HepG2 (cell line): ENCODE data around the gene ITPRIP. TPM values are rescaled to one million over a fixed set of nuclear protein-coding genes. Genes with fewer than 3 reads are reported as not detected.

ENCODE experiments used
- BCL6 ChIP-seq: IDR thresholded peaks from 2 replicates; pipeline ENCODE4 v1.6.1; 2016; ENCODE audit warnings: missing genetic modification reagents, missing compliant biosample characterization
- CCDC6 ChIP-seq: sonication (generic); formaldehyde crosslinking; IDR thresholded peaks from 2 replicates; pipeline ENCODE4 v1.8.1; 2022; ENCODE audit warnings: mild to moderate bottlenecking, missing genetic modification reagents, moderate library complexity
- KMT2A ChIP-seq: sonication (generic); formaldehyde crosslinking; IDR thresholded peaks from 2 replicates; pipeline ENCODE4 v1.4.0; 2020; ENCODE audit warnings: missing genetic modification reagents
- SIN3A ChIP-seq: IDR thresholded peaks from 2 replicates; pipeline ENCODE4 v1.6.1; 2011; ENCODE audit warnings: low read depth, mild to moderate bottlenecking, control low read depth, low read length, borderline replicate concordance
- SP2 ChIP-seq: sonication (generic); formaldehyde crosslinking; IDR thresholded peaks from 2 replicates; pipeline ENCODE4 v1.5.1; 2020; ENCODE audit warnings: mild to moderate bottlenecking, missing genetic modification reagents
- ZNF24 ChIP-seq: fragments of 450-650 bp; IDR thresholded peaks from 2 replicates; pipeline ENCODE4 v1.6.1; 2017; ENCODE audit warnings: antibody characterized with exemption, mild to moderate bottlenecking
- ZNF251 ChIP-seq: sonication (generic); formaldehyde crosslinking; IDR thresholded peaks from 2 replicates; pipeline ENCODE4 v1.9.0; 2021; ENCODE audit warnings: mild to moderate bottlenecking, missing genetic modification reagents
- ZNF296 ChIP-seq: sonication (generic); formaldehyde crosslinking; conservative IDR thresholded peaks from 2 replicates; pipeline ENCODE4 v1.5.0; 2020; ENCODE audit warnings: mild to moderate bottlenecking, missing genetic modification reagents
- ZNF382 ChIP-seq: sonication (generic); formaldehyde crosslinking; IDR thresholded peaks from 2 replicates; pipeline ENCODE4 v1.5.0; 2020; ENCODE audit warnings: missing genetic modification reagents, mild to moderate bottlenecking, borderline replicate concordance
- ZNF441 ChIP-seq: sonication (generic); formaldehyde crosslinking; IDR thresholded peaks from 2 replicates; pipeline ENCODE4 v1.7.0; 2021; ENCODE audit warnings: missing genetic modification reagents, borderline replicate concordance
- ZNF460 ChIP-seq: sonication (generic); formaldehyde crosslinking; IDR thresholded peaks from 2 replicates; pipeline ENCODE4 v1.5.1; 2020; ENCODE audit warnings: missing genetic modification reagents, mild to moderate bottlenecking, borderline replicate concordance
- ZNF577 ChIP-seq: sonication (generic); formaldehyde crosslinking; IDR thresholded peaks from 2 replicates; pipeline ENCODE4 v1.4.0; 2020; ENCODE audit warnings: mild to moderate bottlenecking, low read depth, missing genetic modification reagents, borderline replicate concordance
- ZNF615 ChIP-seq: sonication (generic); formaldehyde crosslinking; IDR thresholded peaks from 2 replicates; pipeline ENCODE4 v1.5.0; 2020; ENCODE audit warnings: mild to moderate bottlenecking, missing genetic modification reagents, borderline replicate concordance
- polyA plus RNA-seq, 8 experiments: library from polyadenylated mRNA; depleted of rRNA in 3 of 8; stranded (reverse) in 7 of 8; unstranded in 1 of 8; fragments of >200 nt; fragmentation: Illumina TruSeq in 4 of 8; extraction: Trizol in 4 of 8; gene quantifications; 2 replicates each; pipeline versions ENCODE4 v1.2.1 to v1.2.3, GENCODE V29; 2011 to 2016; ENCODE audit warnings: low read depth in 4 of 8, missing spikeins in 1 of 8, mixed read lengths in 1 of 8; ENCODE audit not compliant: insufficient read depth in 1 of 8
- total RNA-seq, 5 experiments: library from RNA; depleted of rRNA; stranded (reverse); fragments of >200 nt; fragmentation: Illumina TruSeq; extraction: Trizol; gene quantifications; 2 replicates each; pipeline ENCODE4 v1.2.3, GENCODE V29; 2016; ENCODE audit warnings: low read depth in 1 of 5
- TF ChIP-seq, protein P1 (sequence below): sonication (generic); formaldehyde crosslinking; IDR thresholded peaks from 2 replicates; pipeline ENCODE4 v1.4.0; 2020; ENCODE audit warnings: missing genetic modification reagents
- TF ChIP-seq, protein P2 (sequence below): sonication (generic); formaldehyde crosslinking; IDR thresholded peaks from 2 replicates; pipeline ENCODE4 v1.4.0; 2020; ENCODE audit warnings: missing genetic modification reagents
- TF ChIP-seq, protein P3 (sequence below): sonication (generic); formaldehyde crosslinking; conservative IDR thresholded peaks from 2 replicates; pipeline ENCODE4 v1.4.0; 2020; ENCODE audit warnings: missing genetic modification reagents
- TF ChIP-seq, protein P4 (sequence below): IDR thresholded peaks from 2 replicates; pipeline ENCODE4 v1.6.1; 2016; ENCODE audit warnings: mild to moderate bottlenecking
- TF ChIP-seq, protein P5 (sequence below): sonication (generic); formaldehyde crosslinking; IDR thresholded peaks from 2 replicates; pipeline ENCODE4 v1.4.0; 2020; ENCODE audit warnings: missing genetic modification reagents
- TF ChIP-seq, protein P6 (sequence below): sonication (generic); formaldehyde crosslinking; IDR thresholded peaks from 2 replicates; pipeline ENCODE4 v1.5.0; 2020; ENCODE audit warnings: missing genetic modification reagents, mild to moderate bottlenecking, borderline replicate concordance

The ITPRIP gene
- total and polyA plus RNA-seq, 2 of the 13 experiments (the other 11 are each of a cell fraction or from before 2014, with no cell fraction given): 1.00 to 2.8 TPM

DNA sequence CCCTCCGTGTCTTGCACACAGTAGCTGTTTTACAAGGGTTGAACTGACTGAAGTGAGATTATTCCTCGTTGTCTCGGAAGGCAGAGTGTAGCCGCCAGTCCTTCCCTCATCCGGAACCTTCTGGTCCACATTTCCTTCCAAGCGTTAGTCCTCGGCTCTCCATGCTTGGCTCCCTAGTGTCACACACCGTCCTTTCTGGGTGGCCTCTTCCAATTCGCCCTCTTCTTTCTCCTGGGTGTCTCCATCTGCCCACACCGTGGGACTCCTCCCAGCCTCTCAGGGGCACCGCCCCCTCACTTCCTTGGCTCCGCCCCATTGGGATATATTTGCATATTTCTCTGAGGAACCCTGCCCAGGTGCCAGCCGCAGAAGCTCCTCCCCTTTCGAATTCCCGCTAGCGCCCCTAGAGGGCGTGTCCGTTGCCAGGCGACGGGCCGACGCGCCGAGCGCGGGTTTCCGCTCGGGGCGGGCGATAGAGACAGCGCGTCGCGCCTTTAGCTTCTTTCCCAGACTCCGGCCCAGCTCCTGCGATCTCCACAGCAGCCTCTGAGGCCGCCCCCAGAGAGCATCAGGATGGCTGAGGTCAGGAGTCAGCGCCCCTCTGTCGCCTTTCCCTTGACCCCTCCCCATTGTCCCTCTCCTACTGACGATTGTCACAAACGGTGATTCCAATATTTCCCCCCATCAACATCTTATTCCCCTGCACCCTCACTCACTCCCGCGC, 15.2 kb upstream of the ITPRIP start, which contains the start of gene CFAP58 (continued):
- TF ChIP-seq ZNF615 (no peak), KMT2A (CRISPR knock-in tag) (no peak), BCL6 (CRISPR knock-in tag) (no peak), ZNF251 (CRISPR knock-in tag) (no peak), ZNF24 (no peak), SIN3A (peak; percentile 51; the same call in 1 of the 2 replicates), CCDC6 (no peak; the same call in 1 of the 2 replicates), ZNF296 (no peak), ZNF441 (CRISPR knock-in tag) (no peak), ZNF577 (CRISPR knock-in tag) (no peak), ZNF382 (CRISPR knock-in tag) (no peak), ZNF460 (CRISPR knock-in tag) (no peak), SP2 (CRISPR knock-in tag) (no peak)
- TF ChIP-seq, protein P1, sequence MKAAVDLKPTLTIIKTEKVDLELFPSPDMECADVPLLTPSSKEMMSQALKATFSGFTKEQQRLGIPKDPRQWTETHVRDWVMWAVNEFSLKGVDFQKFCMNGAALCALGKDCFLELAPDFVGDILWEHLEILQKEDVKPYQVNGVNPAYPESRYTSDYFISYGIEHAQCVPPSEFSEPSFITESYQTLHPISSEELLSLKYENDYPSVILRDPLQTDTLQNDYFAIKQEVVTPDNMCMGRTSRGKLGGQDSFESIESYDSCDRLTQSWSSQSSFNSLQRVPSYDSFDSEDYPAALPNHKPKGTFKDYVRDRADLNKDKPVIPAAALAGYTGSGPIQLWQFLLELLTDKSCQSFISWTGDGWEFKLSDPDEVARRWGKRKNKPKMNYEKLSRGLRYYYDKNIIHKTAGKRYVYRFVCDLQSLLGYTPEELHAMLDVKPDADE: no peak
- TF ChIP-seq, protein P2, sequence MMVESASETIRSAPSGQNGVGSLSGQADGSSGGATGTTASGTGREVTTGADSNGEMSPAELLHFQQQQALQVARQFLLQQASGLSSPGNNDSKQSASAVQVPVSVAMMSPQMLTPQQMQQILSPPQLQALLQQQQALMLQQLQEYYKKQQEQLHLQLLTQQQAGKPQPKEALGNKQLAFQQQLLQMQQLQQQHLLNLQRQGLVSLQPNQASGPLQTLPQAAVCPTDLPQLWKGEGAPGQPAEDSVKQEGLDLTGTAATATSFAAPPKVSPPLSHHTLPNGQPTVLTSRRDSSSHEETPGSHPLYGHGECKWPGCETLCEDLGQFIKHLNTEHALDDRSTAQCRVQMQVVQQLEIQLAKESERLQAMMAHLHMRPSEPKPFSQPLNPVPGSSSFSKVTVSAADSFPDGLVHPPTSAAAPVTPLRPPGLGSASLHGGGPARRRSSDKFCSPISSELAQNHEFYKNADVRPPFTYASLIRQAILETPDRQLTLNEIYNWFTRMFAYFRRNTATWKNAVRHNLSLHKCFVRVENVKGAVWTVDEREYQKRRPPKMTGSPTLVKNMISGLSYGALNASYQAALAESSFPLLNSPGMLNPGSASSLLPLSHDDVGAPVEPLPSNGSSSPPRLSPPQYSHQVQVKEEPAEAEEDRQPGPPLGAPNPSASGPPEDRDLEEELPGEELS (CRISPR knock-in tag): no peak
- TF ChIP-seq, protein P3, sequence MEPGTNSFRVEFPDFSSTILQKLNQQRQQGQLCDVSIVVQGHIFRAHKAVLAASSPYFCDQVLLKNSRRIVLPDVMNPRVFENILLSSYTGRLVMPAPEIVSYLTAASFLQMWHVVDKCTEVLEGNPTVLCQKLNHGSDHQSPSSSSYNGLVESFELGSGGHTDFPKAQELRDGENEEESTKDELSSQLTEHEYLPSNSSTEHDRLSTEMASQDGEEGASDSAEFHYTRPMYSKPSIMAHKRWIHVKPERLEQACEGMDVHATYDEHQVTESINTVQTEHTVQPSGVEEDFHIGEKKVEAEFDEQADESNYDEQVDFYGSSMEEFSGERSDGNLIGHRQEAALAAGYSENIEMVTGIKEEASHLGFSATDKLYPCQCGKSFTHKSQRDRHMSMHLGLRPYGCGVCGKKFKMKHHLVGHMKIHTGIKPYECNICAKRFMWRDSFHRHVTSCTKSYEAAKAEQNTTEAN: no peak
- TF ChIP-seq, protein P4, sequence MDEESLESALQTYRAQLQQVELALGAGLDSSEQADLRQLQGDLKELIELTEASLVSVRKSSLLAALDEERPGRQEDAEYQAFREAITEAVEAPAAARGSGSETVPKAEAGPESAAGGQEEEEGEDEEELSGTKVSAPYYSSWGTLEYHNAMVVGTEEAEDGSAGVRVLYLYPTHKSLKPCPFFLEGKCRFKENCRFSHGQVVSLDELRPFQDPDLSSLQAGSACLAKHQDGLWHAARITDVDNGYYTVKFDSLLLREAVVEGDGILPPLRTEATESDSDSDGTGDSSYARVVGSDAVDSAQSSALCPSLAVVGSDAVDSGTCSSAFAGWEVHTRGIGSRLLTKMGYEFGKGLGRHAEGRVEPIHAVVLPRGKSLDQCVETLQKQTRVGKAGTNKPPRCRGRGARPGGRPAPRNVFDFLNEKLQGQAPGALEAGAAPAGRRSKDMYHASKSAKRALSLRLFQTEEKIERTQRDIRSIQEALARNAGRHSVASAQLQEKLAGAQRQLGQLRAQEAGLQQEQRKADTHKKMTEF (CRISPR knock-in tag): no peak
- TF ChIP-seq, protein P5, sequence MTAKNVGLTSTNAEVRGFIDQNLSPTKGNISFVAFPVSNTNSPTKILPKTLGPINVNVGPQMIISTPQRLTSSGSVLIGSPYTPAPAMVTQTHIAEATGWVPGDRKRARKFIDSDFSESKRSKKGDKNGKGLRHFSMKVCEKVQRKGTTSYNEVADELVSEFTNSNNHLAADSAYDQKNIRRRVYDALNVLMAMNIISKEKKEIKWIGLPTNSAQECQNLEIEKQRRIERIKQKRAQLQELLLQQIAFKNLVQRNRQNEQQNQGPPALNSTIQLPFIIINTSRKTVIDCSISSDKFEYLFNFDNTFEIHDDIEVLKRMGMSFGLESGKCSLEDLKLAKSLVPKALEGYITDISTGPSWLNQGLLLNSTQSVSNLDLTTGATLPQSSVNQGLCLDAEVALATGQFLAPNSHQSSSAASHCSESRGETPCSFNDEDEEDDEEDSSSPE: no peak
- TF ChIP-seq, protein P6, sequence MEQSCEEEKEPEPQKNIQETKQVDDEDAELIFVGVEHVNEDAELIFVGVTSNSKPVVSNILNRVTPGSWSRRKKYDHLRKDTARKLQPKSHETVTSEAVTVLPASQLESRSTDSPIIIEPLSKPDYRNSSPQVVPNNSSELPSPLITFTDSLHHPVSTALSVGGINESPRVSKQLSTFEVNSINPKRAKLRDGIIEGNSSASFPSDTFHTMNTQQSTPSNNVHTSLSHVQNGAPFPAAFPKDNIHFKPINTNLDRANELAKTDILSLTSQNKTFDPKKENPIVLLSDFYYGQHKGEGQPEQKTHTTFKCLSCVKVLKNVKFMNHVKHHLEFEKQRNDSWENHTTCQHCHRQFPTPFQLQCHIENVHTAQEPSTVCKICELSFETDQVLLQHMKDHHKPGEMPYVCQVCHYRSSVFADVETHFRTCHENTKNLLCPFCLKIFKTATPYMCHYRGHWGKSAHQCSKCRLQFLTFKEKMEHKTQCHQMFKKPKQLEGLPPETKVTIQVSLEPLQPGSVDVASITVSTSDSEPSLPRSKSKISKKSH: no peak
